K562 treated with DMSO at 1 percent for 48 hours (cell line): Measurements from ENCODE around the gene TMEM63A. TPM values are rescaled to one million over a fixed set of nuclear protein-coding genes. Genes with fewer than 3 reads are reported as not detected.

ENCODE experiments used
- total RNA-seq: library from RNA; unstranded; fragments of 300-600 nt; gene quantifications from 2 replicates; pipeline ENCODE4 v1.2.3, GENCODE V29; 2022; ENCODE audit warnings: low replicate concordance; ENCODE audit errors: extremely low read depth

The TMEM63A gene
- not detected in 2 replicates for total RNA-seq

DNA sequence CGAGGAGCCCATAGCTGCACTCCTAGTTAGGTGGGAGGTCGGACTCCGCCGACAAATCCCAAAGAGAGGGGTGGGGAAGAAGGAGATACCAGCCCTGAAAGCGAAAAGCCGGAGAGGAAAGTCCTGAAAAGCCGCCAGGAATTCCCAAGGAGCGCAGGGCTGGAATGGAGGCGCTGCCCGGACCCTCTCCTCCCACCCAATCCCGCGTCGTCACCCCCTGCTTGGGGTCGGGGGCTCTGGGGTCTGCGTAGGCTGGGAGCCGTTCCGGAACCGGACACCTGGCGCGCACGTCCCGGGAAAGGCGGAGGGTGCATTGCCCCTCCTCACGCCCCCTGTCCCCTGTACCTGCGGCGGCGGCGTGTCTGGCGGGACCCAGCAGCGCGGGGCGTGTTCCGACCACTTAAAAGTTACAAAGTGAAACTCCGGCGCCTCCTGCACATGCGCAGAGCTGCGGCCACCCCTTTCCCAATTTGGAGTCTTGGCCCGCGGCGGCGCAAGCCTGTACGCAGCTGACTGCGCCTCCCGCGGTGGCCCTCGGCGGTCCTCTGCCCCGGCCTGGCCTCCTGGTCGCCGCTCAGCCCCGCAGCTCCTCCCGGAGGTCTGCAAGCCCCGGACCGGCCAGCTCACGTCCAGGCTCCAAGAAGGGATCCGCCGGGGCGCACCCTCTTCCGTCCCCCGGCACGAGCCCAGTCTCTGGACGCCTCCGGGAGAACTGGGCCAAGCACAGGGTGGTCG is at the start of gene TMEM63A:
TMEM63A (minus strand) TSS at position 422 of the 735 bp plus-strand sequence. CDS start 4,800 bp downstream, outside the sequence.

DNA sequence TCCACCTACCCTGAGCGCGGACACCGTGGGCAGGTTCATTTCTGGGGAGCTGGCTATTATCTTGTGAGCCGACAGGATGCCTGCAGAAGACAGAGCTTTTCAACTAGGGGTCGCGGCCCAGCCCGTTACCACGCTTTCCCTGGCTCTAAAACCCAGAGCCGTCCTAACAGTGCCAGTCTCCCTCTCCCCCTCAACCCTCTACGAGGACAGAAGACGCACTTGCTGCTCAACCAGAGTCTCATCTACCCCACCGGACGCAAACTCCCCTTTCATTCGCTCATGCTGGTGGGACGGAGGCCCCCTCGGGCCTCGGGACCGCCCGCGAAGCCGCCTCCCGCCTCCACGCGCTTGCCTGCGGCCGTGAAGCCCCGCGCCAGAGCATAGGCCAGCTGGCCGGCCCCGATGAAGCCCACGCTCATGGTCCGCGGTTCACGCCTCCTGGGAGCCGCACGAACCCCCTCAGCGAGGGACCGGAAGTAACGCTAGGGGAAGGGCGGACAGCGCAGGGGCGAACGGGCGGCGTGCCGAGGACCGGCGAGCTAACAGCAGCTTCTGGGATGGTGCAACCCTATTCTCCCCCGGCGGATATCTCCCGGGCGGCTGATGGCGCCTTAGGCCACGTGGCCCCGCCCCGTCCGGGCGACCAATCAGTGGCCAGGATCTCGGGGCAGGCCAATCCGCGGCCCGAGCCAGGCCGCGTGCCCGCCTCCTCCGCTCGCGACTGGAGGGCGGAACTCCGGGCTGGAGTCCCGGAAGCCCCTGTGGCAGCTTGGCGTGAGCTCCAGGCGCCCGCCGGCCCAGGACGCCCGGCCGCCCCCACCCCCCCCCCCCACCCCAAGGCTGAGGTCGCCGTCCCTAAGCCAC is 41.7 kb upstream of the TMEM63A start, which contains the start of gene PYCR2:
PYCR2 (minus strand) TSS at position 559 of the 864 bp plus-strand sequence; CDS start at position 419, 140 bp downstream.

DNA sequence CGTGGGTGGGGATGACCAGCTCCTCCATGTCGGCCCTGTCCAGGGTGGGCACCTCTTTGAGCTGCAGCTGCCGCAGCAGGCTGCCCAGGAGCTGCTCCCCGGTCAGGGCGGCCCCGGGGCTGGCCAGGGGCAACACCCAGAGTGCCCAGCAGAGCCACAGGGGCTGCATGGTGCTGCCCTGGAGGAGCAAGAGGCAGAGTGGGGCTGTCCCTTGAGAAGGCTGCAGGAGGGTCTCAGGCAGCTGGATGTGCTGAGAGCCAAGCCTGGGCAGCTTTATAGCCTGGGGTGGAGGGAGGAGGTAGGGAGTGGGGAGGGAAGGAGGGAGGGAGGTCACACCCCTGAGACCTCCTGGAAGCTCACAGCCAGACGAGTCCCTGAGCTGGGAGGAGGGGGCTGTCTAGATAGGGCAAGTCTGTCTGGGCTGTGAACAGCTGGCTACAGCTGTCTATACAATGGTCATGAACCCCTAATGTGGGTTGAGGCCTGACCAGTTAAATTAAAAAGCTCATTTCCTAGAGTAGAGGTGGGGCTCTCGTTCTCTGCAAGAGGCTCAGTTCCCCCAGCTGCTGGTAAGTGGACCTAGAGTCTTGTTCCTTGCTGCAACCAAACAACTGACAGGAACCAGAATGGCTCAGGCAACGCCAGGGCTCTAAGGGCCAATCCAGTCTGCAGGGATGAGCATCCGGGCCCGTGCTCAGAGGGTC is 6.9 kb upstream of the TMEM63A start, which contains the start of gene LEFTY1:
LEFTY1 (minus strand) TSS at position 249 of the 704 bp plus-strand sequence; CDS start at position 169, 80 bp downstream.

GRCh38 chr1:225809842-225810578 is 72.2 kb downstream of the TMEM63A start, which contains the start of gene EPHX1:
Gene EPHX1, plus strand, starts transcription at chr1:225810124. Its CDS starts 18,606 bp downstream, at chr1:225828730.

Other genes with a start within 250 kb of the TMEM63A start
- gene ENAH, start 229.3 kb downstream of the TMEM63A start, total RNA-seq: not detected in 2 replicates
- not detected in 2 replicates for gene SRP9, start 104.6 kb downstream of the TMEM63A start, total RNA-seq
- gene EPHX1, start 72.3 kb downstream of the TMEM63A start, total RNA-seq: not detected in 2 replicates
- gene LEFTY1, start 6.8 kb upstream of the TMEM63A start, total RNA-seq: not detected in 2 replicates
- 279 TPM in 1 of 2 replicates, not detected in the other for gene PYCR2, start 41.9 kb upstream of the TMEM63A start, total RNA-seq
- not detected in 2 replicates for gene LEFTY2, start 58.8 kb upstream of the TMEM63A start, total RNA-seq
- gene SDE2, start 117.0 kb upstream of the TMEM63A start, total RNA-seq: not detected in 2 replicates
- gene H3-3A, start 180.3 kb upstream of the TMEM63A start, total RNA-seq: 508 TPM in 1 of 2 replicates, not detected in the other